ENCODE data around the gene CCDC154. TPM values are rescaled to one million over a fixed set of nuclear protein-coding genes. Genes with fewer than 3 reads are reported as not detected.

CCDC154 gene
- total and polyA plus RNA-seq, 9 of the 15 experiments (the other 6 are each of a cell fraction or from before 2014, with no cell fraction given) = 0.15 to 1.4 (median 0.20) TPM; not detected in 5

- TF ChIP-seq ZNF140 (CRISPR knock-in tag; IDR thresholded peaks at IDR 0.05) (no peak), TOE1 (IDR thresholded peaks at IDR 0.05; ENCODE audit: borderline replicate concordance) (peak; percentile 90), TOE1 (CRISPR knock-in tag; IDR thresholded peaks at IDR 0.05; ENCODE audit: borderline replicate concordance, low read depth) (peak; percentile 83), ZNF408 (CRISPR knock-in tag; IDR thresholded peaks at IDR 0.05; ENCODE audit: low read depth) (no peak), USF2 (CRISPR knock-in tag; IDR thresholded peaks at IDR 0.05) (0 out of 2 replicates have a peak, but pooled peaks have one; percentile 17), SMARCA5 (IDR thresholded peaks at IDR 0.05) (no peak; the same call in 1 of the 2 replicates), SRF (CRISPR knock-in tag; IDR thresholded peaks at IDR 0.05) (peak in 1 of 2 experiments; percentile 21; a peak in 1 of 4 replicates), PTRF (tag; IDR thresholded peaks at IDR 0.05) (no peak), ZNF217 (CRISPR knock-in tag; IDR thresholded peaks at IDR 0.05) (no peak), NFE2 (IDR thresholded peaks at IDR 0.05; ENCODE audit: low read depth) (no peak), EWSR1 (IDR thresholded peaks at IDR 0.05; ENCODE audit: borderline replicate concordance, low read depth, partially characterized antibody) (no peak), FOXJ3 (CRISPR knock-in tag; IDR thresholded peaks at IDR 0.05) (no peak), SIX5 (IDR thresholded peaks at IDR 0.05; ENCODE audit: borderline replicate concordance in 1 of 2, insufficient read depth in 1 of 2, low read depth in 1 of 2, low read length in 2 of 2) (no peak), U2AF1 (optimal IDR thresholded peaks at IDR 0.05; ENCODE audit: low read depth, low read length) (no peak), CAMTA2 (CRISPR knock-in tag; conservative IDR thresholded peaks at IDR 0.05) (no peak), POLR2AphosphoS5 (IDR thresholded peaks at IDR 0.05; ENCODE audit: control insufficient read depth, insufficient read depth, low read depth, low read length) (no peak), KAT7 (CRISPR knock-in tag; IDR thresholded peaks at IDR 0.05; ENCODE audit: borderline replicate concordance) (peak; percentile 73; the same call in 1 of the 2 replicates)
Measured at GRCh38 chr16:1413684-1414531, 30.4 kb downstream of the CCDC154 start (continued).
